Measurements from ENCODE around the gene SORCS2.

SORCS2 gene

DNA sequence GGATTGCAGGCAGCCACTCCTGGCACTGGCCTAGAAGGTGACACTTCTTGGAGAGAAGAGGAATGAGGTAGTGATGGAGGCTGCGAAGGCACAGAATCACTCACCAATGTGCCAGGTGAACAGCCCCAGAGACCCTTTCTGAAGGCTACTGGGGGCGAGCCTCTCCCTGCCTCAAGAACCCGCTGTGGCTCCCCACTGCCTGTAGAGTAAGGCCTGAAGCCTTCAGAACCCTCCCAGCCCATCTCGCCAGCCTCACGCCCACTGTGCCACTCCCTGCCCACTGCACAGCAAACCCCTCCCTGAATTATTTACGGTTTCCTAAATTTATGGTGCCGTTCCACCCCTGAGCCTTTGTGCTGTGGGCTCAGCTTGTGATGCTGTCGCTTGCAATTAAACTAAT lies 24.2 kb upstream of the SORCS2 start:
- Histone ChIP-seq H3K79me2 (ENCODE audit: low read length) (no peaks in the 10 kb centered on the region), H3K27ac (ENCODE audit: low read length) (no peak overlapping the region), H3K4me1 (ENCODE audit: low read length) (no peaks in the 10 kb centered on the region), H2AFZ (ENCODE audit: low read depth, low read length) (no peak overlapping the region), H3K4me2 (ENCODE audit: low read length) (no peak overlapping the region), H3K9me3 (ENCODE audit: insufficient read depth, low read length) (no peaks in the 10 kb centered on the region), H3K4me3 (ENCODE audit: low read length) (no peak overlapping the region), H3K27me3 (ENCODE audit: low read depth, low read length) (peaks cover 10% of the 10 kb centered on the region; the same call in 1 of the 2 replicates), H3K9ac (ENCODE audit: low read length) (no peak overlapping the region), H3K36me3 (replicated peaks; ENCODE audit: low read depth, low read length) (no peaks in the 10 kb centered on the region), H4K20me1 (ENCODE audit: insufficient read depth, low read length) (no peaks in the 10 kb centered on the region)
- no peak for TF ChIP-seq EZH2phosphoT487 (IDR thresholded peaks at IDR 0.05; ENCODE audit: low read depth)
- TF ChIP-seq, protein P1, sequence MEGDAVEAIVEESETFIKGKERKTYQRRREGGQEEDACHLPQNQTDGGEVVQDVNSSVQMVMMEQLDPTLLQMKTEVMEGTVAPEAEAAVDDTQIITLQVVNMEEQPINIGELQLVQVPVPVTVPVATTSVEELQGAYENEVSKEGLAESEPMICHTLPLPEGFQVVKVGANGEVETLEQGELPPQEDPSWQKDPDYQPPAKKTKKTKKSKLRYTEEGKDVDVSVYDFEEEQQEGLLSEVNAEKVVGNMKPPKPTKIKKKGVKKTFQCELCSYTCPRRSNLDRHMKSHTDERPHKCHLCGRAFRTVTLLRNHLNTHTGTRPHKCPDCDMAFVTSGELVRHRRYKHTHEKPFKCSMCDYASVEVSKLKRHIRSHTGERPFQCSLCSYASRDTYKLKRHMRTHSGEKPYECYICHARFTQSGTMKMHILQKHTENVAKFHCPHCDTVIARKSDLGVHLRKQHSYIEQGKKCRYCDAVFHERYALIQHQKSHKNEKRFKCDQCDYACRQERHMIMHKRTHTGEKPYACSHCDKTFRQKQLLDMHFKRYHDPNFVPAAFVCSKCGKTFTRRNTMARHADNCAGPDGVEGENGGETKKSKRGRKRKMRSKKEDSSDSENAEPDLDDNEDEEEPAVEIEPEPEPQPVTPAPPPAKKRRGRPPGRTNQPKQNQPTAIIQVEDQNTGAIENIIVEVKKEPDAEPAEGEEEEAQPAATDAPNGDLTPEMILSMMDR (IDR thresholded peaks at IDR 0.05; ENCODE audit: low read depth, low read length): no peak

DNA sequence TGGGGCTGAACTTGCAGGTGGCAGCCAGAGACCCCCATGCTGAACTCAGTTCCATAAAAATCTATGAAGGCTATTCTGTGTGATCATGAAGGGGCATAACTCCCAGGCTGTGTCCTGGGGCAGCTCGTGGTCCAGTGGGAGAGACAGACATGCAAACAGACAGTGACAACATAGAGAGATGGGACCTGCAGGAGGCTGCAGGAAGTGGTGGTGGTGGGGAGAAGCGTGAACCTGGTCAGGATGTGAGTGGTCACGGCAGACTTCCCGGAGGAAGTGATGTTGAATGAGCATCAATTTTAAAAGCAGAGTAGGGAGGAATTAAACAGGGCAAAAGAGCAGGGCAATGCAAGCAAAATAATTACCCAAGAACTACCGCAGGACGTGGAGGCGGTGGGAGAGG lies 23.2 kb upstream of the SORCS2 start:
- TF ChIP-seq EZH2phosphoT487 (IDR thresholded peaks at IDR 0.05; ENCODE audit: low read depth): no peak
- TF ChIP-seq, protein P1 (IDR thresholded peaks at IDR 0.05; ENCODE audit: low read depth, low read length): no peak
- H3K27me3 ChIP-seq (ENCODE audit: low read depth, low read length): 0 out of 2 replicates have a peak, but pooled peaks cover 7% of the 10 kb centered on the region
- no peak overlapping the region for H3K9ac ChIP-seq (ENCODE audit: low read length)
- no peak overlapping the region for H3K4me2 ChIP-seq (ENCODE audit: low read length)
- H4K20me1 ChIP-seq (ENCODE audit: insufficient read depth, low read length): no peaks in the 10 kb centered on the region
- H2AFZ ChIP-seq (ENCODE audit: low read depth, low read length): no peak overlapping the region
- no peaks in the 10 kb centered on the region for H3K79me2 ChIP-seq (ENCODE audit: low read length)
- no peaks in the 10 kb centered on the region for H3K9me3 ChIP-seq (ENCODE audit: insufficient read depth, low read length)
- H3K4me1 ChIP-seq (ENCODE audit: low read length): no peaks in the 10 kb centered on the region
- no peak overlapping the region for H3K4me3 ChIP-seq (ENCODE audit: low read length)
- no peak overlapping the region for H3K27ac ChIP-seq (ENCODE audit: low read length)
- no peaks in the 10 kb centered on the region for H3K36me3 ChIP-seq (replicated peaks; ENCODE audit: low read depth, low read length)

DNA sequence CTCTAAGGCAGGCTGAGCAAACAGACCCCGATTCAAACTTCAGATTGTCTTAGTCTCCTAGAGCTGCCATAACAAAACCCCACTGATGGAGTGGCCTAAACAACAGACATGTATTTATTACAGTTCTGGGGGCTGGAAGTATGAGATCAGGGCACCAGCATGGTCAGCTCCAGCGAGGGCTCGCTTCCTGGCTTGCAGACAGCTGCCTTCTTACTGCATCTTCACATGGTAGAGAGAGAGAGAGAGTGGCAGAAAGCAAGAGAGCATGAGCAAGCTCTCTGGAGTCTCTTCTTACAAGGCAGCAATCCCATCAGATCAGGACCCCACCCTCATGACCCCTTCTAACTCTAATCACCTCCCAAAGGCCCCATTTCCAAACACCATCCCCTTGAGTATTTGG lies 22.3 kb upstream of the SORCS2 start:
- H3K9ac ChIP-seq (ENCODE audit: low read length): no peak overlapping the region
- H3K27ac ChIP-seq (ENCODE audit: low read length): no peak overlapping the region
- H3K4me2 ChIP-seq (ENCODE audit: low read length): no peak overlapping the region
- 0 out of 2 replicates have a peak, but pooled peaks cover 7% of the 10 kb centered on the region for H3K27me3 ChIP-seq (ENCODE audit: low read depth, low read length)
- H3K4me3 ChIP-seq (ENCODE audit: low read length): no peak overlapping the region
- H3K9me3 ChIP-seq (ENCODE audit: insufficient read depth, low read length): no peaks in the 10 kb centered on the region
- H2AFZ ChIP-seq (ENCODE audit: low read depth, low read length): no peak overlapping the region
- no peaks in the 10 kb centered on the region for H4K20me1 ChIP-seq (ENCODE audit: insufficient read depth, low read length)
- no peaks in the 10 kb centered on the region for H3K79me2 ChIP-seq (ENCODE audit: low read length)
- TF ChIP-seq, protein P1 (IDR thresholded peaks at IDR 0.05; ENCODE audit: low read depth, low read length): no peak
- TF ChIP-seq EZH2phosphoT487 (IDR thresholded peaks at IDR 0.05; ENCODE audit: low read depth): no peak
- H3K36me3 ChIP-seq (replicated peaks; ENCODE audit: low read depth, low read length): no peaks in the 10 kb centered on the region
- H3K4me1 ChIP-seq (ENCODE audit: low read length): no peaks in the 10 kb centered on the region

DNA sequence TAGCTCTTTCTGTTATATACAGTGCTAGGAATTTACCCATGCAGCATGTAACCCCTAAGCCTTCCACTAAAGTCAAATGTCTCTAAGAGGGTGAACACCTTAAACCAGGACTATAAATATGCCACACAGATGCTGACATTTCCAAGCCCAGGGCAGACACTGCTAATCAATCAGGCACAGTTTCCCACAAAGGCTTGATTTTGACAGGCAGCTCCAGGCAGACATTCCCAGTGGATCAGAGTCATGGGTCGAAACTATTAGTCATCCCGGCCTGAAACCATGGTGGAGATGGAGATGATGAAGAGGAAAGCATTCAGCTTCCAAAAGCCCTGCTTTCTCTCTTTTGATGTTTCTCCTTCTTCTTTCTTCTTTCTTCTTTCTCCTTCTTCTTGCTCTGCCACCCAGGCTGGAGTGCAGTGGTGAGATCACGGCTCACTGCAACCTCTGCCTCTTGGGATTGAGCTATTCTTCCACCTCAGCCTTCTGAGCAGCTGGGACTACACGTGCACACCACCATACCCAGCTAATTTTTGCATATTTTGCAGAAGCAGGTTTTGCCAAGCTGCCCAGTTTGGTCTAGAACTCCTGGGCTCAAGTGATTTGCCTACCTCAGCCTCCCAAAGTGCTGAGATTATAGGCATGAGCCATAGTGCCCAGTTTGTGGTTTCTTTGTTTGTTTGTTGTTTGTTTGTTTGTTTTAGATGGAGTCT lies 21.0 kb upstream of the SORCS2 start:
- Histone ChIP-seq H3K4me3 (ENCODE audit: low read length) (no peak overlapping the region), H2AFZ (ENCODE audit: low read depth, low read length) (no peak overlapping the region), H3K4me2 (ENCODE audit: low read length) (no peak overlapping the region), H4K20me1 (ENCODE audit: insufficient read depth, low read length) (no peaks in the 10 kb centered on the region), H3K4me1 (ENCODE audit: low read length) (no peaks in the 10 kb centered on the region), H3K27ac (ENCODE audit: low read length) (no peak overlapping the region), H3K27me3 (ENCODE audit: low read depth, low read length) (0 out of 2 replicates have a peak, but pooled peaks cover 7% of the 10 kb centered on the region), H3K79me2 (ENCODE audit: low read length) (no peaks in the 10 kb centered on the region), H3K9ac (ENCODE audit: low read length) (no peak overlapping the region), H3K36me3 (replicated peaks; ENCODE audit: low read depth, low read length) (no peaks in the 10 kb centered on the region), H3K9me3 (ENCODE audit: insufficient read depth, low read length) (no peaks in the 10 kb centered on the region)
- TF ChIP-seq, protein P1 (IDR thresholded peaks at IDR 0.05; ENCODE audit: low read depth, low read length): no peak
- TF ChIP-seq EZH2phosphoT487 (IDR thresholded peaks at IDR 0.05; ENCODE audit: low read depth): no peak
